Kidney epithelial cell (primary cell): ENCODE data around the gene STRAP. TPM values are rescaled to one million over a fixed set of nuclear protein-coding genes. Genes with fewer than 3 reads are reported as not detected.

Experiments
- DNase-seq: peaks from one replicate; pipeline ENCODE4 v3.0.0-alpha.2; 2010; ENCODE audit warnings: low read depth
- H3K27me3 ChIP-seq: 2 replicates; pipeline ENCODE4 v1.6.0; 2011; ENCODE audit warnings: low read length; ENCODE audit not compliant: control insufficient read depth, insufficient read depth
- H3K36me3 ChIP-seq: 2 replicates; pipeline ENCODE4 v1.5.1; 2011; ENCODE audit warnings: low read length; ENCODE audit not compliant: control insufficient read depth, insufficient read depth
- H3K4me3 ChIP-seq: 2 replicates; pipeline ENCODE4 v1.5.1; 2011; ENCODE audit warnings: low read depth, mild to moderate bottlenecking, control low read depth, low read length
- total RNA-seq: library from RNA; depleted of rRNA; stranded (reverse); fragments of >200 nt; gene quantifications from 2 replicates; pipeline ENCODE4 v1.2.3, GENCODE V29; 2015
- TF ChIP-seq, protein P1 (sequence below): IDR thresholded peaks from 2 replicates; pipeline ENCODE4 v1.5.1; 2011; ENCODE audit warnings: mild to moderate bottlenecking, moderate library complexity, low read length, control low read depth, inconsistent platforms; ENCODE audit not compliant: insufficient read depth, poor library complexity, severe bottlenecking

STRAP gene
- total RNA-seq, 1 donor from 2014 or later = 188 TPM

DNA sequence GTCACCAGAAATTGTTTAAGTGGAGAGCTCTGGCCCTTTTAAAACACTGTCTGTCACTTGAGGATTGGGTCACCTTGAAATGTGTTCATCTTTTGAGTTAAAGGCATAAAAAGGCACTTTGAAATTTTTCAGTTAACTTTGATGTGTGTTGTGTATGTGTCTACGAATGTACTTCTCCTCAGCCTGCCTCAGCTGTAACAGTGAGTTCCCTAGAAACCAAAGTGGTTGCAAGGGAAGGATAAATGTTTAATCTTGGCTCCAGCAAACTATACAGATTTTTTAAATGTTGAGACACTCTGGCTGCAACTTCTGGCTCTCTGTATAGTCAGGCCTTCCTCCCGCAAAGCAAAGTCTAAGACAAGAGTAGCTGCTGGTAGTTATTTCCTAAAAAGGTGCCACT lies 37.2 kb downstream of the STRAP start:
- Histone ChIP-seq H3K4me3 (no peak overlapping the region), H3K27me3 (no peaks in the 10 kb centered on the region), H3K36me3 (no peaks in the 10 kb centered on the region)
- TF ChIP-seq, protein P1, sequence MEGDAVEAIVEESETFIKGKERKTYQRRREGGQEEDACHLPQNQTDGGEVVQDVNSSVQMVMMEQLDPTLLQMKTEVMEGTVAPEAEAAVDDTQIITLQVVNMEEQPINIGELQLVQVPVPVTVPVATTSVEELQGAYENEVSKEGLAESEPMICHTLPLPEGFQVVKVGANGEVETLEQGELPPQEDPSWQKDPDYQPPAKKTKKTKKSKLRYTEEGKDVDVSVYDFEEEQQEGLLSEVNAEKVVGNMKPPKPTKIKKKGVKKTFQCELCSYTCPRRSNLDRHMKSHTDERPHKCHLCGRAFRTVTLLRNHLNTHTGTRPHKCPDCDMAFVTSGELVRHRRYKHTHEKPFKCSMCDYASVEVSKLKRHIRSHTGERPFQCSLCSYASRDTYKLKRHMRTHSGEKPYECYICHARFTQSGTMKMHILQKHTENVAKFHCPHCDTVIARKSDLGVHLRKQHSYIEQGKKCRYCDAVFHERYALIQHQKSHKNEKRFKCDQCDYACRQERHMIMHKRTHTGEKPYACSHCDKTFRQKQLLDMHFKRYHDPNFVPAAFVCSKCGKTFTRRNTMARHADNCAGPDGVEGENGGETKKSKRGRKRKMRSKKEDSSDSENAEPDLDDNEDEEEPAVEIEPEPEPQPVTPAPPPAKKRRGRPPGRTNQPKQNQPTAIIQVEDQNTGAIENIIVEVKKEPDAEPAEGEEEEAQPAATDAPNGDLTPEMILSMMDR = no peak
- DNase-seq = no peak

DNA sequence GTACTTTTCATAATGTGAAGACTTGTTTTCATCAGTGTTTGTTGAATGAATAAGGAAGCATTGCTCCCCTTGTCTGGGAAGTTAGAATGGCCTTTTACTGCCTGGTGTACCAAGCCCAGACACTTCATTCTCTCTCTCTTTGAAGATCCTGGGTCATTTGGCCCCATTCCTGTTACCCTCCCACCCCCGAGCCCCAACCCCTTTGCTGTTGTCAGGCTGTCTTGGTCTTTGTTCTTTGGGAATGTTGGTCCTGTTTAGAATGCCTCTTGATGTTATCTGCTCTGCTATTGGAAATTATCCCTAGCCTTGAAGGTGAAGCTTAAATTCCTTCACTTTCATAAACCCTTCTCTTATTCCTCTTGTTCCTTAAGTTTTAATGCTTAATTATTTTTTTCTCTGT lies 42.8 kb downstream of the STRAP start:
- no peaks in the 10 kb centered on the region for H3K27me3 ChIP-seq
- no peak for DNase-seq
- TF ChIP-seq, protein P1 = no peak
- H3K36me3 ChIP-seq = no peaks in the 10 kb centered on the region
- H3K4me3 ChIP-seq = no peak overlapping the region

DNA sequence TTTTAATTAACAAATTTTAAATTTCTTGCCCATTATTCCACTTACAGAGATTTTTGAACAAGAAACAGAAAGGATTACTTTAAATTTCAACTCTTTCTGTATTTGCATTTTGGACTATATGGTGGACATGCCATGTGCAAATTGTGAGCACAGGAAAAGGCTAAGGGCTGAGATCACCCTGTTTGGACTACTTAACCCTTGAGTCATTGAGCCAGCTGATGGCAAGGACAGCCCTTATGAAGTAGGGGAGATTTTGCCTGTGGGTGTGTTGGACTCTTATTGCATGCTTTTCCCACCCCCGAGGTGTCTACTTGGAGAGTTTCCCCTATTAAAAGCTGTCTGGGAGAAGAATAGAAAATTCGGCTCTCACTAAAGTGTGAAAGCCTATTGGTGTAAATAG lies 46.2 kb downstream of the STRAP start:
- Histone ChIP-seq H3K36me3 (no peaks in the 10 kb centered on the region), H3K4me3 (no peak overlapping the region), H3K27me3 (no peaks in the 10 kb centered on the region)
- DNase-seq = peak; percentile 70
- TF ChIP-seq, protein P1 = no peak

DNA sequence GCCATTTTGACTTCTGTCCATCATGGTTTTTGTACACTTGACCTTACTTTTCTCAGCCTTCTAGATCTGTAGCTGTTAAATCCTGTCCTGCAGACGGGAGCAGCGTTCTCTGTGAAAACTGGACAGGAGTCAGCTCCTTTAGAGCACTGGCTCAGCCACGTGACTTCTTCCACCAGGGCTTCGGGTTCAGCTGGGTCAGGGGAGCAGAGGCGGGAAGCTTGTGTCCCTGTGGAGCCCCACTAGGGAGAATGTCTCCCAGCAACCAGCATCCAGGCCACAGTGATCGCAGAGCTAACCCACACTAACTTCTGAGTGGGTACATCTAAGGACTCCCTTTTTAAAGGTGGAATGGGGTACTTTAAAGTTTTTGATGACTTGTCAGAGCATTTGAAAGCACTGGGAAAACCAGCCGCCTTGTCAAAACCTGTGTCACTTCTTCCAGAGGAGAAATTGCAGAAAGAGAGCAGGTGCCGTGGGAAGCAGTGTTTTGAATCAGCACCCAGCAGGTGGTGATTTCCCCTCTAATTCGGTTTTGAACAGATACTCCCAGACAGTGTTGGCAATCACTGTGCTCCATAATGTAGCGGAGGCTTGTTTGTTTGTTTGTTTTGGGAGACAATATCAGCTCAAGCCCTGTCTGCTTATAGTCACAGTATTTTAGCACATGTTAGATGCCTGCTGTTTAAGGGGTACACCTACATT lies 46.8 kb downstream of the STRAP start:
- Histone ChIP-seq H3K4me3 (no peak overlapping the region), H3K27me3 (no peaks in the 10 kb centered on the region), H3K36me3 (no peaks in the 10 kb centered on the region)
- DNase-seq = no peak
- TF ChIP-seq, protein P1 = no peak

DNA sequence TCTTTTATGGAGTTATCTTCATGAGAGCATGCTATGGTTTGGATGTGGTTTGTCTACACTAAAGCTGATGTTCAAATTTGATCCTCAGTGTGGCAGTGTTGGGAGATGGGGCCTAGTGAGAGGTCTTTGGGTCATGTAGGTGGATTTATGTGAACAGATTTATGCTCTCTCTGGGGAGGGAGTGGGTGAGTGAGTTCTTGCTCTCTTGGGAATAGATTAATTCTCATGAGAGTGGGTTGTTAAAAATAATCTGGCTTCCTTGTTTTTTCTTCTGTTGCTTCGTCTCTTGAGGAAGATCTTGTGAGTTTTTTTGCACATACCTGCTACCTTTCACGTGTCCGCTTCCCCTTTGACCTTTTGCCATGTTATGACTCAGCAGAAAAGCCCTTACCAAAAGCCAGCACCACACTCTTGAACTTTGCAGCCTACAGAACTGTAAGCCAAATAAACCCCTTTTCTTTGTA lies 49.4 kb downstream of the STRAP start:
- no peak for DNase-seq
- Histone ChIP-seq H3K4me3 (no peak overlapping the region), H3K36me3 (no peaks in the 10 kb centered on the region), H3K27me3 (no peaks in the 10 kb centered on the region)
- TF ChIP-seq, protein P1 = no peak

DNA sequence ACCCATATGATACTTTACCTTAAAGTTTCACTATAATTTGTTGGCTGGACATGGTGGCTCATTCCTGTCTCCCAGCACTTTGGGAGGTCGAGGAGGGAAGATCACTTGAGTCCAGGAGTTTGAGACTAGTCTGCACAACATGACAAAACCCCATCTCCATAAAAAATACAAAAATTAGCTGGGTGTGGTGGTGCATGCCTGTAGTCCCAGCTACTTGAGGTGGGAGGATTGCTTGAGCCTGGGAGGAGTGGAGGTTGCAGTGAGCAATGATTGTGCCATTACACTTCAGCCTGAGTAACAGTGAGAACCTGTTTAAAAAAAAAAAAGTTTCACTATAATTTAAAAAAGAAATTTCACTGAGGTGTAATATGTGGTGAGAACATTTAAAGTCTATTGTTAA lies 50.1 kb downstream of the STRAP start:
- TF ChIP-seq, protein P1 = no peak
- H3K36me3 ChIP-seq = no peaks in the 10 kb centered on the region
- no peak for DNase-seq

More for the DNA sequence above, 50.1 kb downstream of the STRAP start:
- Histone ChIP-seq H3K4me3 (no peak overlapping the region), H3K27me3 (no peaks in the 10 kb centered on the region)
